ENCODE data around the gene UBD.

GRCh38 chr6:29553268-29554057, 6.1 kb downstream of the UBD start:
- no peak for TF ChIP-seq CTCF (IDR thresholded peaks at IDR 0.05)
- TF ChIP-seq POLR2AphosphoS5 (IDR thresholded peaks at IDR 0.05) = no peak
